Adipocyte (in vitro differentiated cells): ENCODE results near the gene METTL14.
A peak's percentile ranks its signal among the peaks of the same experiment; 100 is the strongest.
"Not testable (repeated sequence)": the region's sequence is repeated elsewhere in the genome, so short reads cannot be mapped to it uniquely, and the experiment has no call there.

ENCODE experiments used
- DNase-seq: peaks from one replicate; pipeline ENCODE4 v3.0.0-alpha.2; 2015; ENCODE audit warnings: low read depth
- H3K27me3 ChIP-seq: replicated peaks from 2 replicates; pipeline ENCODE4 v1.7.0; 2013; ENCODE audit warnings: mild to moderate bottlenecking, low read length, moderate library complexity; ENCODE audit not compliant: control insufficient read depth, insufficient read depth
- H3K36me3 ChIP-seq: 2 replicates; pipeline ENCODE4 v1.7.0; 2013; ENCODE audit warnings: low read length, mild to moderate bottlenecking, moderate library complexity; ENCODE audit not compliant: control insufficient read depth, insufficient read depth, severe bottlenecking
- H3K4me1 ChIP-seq: 2 replicates; pipeline ENCODE4 v1.7.0; 2013; ENCODE audit warnings: mild to moderate bottlenecking, low read length, moderate library complexity; ENCODE audit not compliant: control insufficient read depth, insufficient read depth
- H3K4me3 ChIP-seq: 2 replicates; pipeline ENCODE4 v1.7.0; 2013; ENCODE audit warnings: mild to moderate bottlenecking, low read length, moderate library complexity
- H3K9ac ChIP-seq: 2 replicates; pipeline ENCODE4 v1.7.0; 2013; ENCODE audit warnings: mild to moderate bottlenecking, low read length, moderate library complexity
- H3K9me3 ChIP-seq: 2 replicates; pipeline ENCODE4 v1.7.0; 2013; ENCODE audit warnings: mild to moderate bottlenecking, low read length, moderate library complexity; ENCODE audit not compliant: control insufficient read depth

Gene METTL14

DNA sequence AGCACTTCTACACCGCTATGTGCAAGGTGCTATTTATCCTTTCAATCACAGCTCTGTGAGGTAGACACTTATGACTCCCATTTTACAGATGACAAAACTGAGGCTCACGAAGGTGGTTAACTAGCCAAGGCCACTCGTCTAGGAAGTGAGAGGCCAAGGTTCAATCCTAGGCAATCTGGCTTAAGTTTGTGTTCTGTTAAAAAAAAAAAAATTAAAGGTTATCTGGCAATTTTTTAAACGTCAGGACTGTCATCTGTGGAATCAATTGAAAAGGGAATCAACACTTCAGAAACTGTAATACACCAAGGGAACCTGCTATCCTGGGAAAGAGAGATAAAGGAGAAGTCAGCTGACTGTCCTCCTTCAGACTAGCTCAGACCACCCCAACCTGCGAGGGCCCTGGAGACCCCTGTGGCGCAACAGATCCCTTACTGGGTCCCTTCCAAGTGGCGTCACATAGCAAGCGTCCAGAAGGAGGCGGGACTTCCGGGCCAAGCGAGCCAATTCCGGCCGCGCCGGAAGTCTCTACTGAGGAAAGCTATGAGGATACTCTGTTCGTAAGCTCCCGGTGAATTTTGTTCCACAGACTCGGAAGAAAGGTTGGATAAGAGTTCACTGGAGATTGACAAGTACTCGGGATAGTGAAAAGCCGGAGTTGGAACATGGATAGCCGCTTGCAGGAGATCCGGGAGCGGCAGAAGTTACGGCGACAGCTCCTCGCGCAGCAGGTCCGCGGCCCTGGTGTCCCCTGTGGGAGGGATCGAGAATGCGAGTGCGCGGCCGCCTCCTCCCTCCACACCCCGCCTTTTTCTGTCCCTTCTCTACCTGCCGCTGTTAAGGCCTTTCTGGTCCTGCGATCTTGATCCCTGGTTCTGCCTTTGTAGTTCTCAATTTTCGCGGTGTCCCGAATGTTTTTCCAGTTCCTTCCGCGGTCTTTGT, at the start of gene METTL14:
Gene METTL14, plus strand, starts transcription at position 520 of the 939 bp plus-strand sequence. Its CDS starts 143 bp downstream, at position 663.
- H3K36me3 ChIP-seq: peaks cover 14% of the 10 kb centered on the region
- H3K4me3 ChIP-seq: peak within 1 kb of the TSS; percentile 91
- no peaks in the 10 kb centered on the region for H3K27me3 ChIP-seq
- no peaks in the 10 kb centered on the region for H3K9me3 ChIP-seq
- peak within 1 kb of the TSS; percentile 85 for H3K9ac ChIP-seq
- DNase-seq: peak; percentile 98
- H3K4me1 ChIP-seq: peaks cover 8% of the 10 kb centered on the region

DNA sequence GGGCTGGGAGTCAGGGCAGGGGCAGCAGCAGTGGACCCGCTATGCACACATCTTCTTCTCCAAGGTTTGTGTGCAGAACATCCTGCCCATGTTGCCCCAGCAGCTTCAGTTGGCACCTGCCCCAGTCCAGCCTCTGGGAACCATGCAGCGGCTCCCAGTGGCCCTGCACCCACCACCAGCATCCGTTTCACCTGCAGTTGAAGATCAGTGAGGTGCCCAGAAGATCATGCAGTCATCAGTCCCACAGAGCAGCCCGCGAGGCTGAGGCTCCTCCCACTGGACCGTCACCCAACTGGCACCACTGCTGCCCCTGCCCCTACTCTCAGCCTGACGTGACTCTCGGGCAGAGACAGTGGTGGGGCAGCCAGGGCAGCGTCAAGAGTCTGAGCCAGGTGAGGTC, 49.1 kb upstream of the METTL14 start:
- H3K9me3 ChIP-seq, H3K9ac ChIP-seq, H3K36me3 ChIP-seq, DNase-seq, H3K4me1 ChIP-seq, H3K27me3 ChIP-seq, H3K4me3 ChIP-seq: not testable (repeated sequence)

DNA sequence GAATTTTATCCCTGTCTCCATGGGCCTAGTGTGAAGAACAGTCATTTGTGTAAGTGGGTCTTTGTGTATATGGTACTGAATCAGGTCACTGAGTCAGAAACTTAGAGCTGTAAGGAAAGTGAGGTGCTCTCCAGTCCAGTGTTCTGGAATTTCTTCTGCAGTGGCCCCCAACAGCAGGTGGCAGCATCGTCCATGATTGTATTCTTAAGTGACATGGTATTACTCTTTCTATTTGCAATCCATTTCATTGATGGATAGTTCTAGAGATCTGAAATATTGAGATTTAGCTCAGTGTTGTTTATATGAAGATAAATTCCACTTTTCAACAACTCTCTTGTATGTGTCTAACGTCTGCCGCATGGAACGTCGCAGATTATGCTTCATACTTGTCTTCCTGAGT, 20.5 kb upstream of the METTL14 start:
- peak; percentile 43 for DNase-seq
- not testable (repeated sequence) for H3K4me1 ChIP-seq, H3K27me3 ChIP-seq, H3K4me3 ChIP-seq, H3K9ac ChIP-seq, H3K36me3 ChIP-seq, H3K9me3 ChIP-seq

DNA sequence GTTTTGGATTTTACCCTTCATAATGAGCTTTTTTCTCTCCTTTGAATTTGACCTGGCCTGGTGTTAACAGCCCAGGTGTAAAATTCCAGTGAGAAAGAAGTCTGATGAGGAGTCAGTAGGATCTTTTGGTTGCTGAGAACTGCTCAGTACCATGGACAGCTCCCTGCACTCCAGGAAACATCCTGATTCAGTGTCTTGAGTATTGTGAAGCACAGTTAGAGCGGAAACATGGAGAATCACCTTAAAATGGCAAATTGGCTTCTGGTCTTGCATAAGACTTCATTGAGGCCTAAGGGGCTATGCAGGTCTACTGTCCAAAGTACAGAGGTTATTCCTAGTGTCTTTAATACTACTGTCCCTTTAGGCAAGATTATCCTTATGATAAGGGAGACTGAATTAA, 16.0 kb upstream of the METTL14 start:
- H3K9me3 ChIP-seq, H3K36me3 ChIP-seq, H3K4me3 ChIP-seq, H3K9ac ChIP-seq, H3K4me1 ChIP-seq, H3K27me3 ChIP-seq: not testable (repeated sequence)
- peak; percentile 82 for DNase-seq

DNA sequence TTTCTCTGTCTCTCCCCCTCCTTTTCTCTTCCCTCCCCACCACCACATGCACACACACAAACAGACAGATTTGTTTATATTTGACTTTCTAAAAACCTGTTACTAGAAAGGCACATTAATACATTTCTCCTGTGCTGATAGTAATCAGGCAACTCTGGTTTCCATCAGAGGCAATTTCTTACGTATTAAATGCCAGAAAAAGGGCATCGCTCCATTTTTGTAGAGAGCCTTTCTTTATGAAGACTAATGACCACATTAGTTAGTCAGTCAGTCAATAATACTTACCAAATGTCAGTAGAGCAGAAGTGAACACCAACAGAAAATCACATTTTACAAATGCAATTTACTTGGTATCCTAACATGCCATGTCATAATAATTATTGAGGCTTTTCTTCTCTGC, 14.2 kb upstream of the METTL14 start:
- H3K4me1 ChIP-seq, H3K9ac ChIP-seq, H3K27me3 ChIP-seq, DNase-seq, H3K36me3 ChIP-seq, H3K4me3 ChIP-seq, H3K9me3 ChIP-seq: not testable (repeated sequence)

DNA sequence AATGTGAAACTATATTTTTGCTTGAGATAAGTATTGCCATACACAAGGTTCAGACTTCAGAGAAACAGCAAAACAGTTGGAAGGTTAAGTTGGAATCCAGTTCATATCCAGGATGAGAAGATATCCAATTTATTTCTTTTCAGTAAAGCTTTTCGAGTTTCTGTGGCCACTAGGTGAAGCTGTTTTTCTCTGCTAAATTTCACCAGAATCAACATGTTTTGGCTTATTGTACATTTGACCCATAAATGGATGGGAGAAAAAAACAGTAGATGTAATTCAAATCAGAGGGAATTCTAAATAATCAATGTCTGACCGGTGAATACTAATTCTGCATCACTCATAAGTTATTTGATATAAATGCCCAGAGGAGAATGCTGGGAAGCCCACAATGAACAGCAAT, 9.1 kb upstream of the METTL14 start:
- no peaks in the 10 kb centered on the region for H3K36me3 ChIP-seq
- H3K4me1 ChIP-seq: no peaks in the 10 kb centered on the region
- no peaks in the 10 kb centered on the region for H3K27me3 ChIP-seq
- peak; percentile 5 for DNase-seq
- H3K4me3 ChIP-seq: no peak overlapping the region
- no peaks in the 10 kb centered on the region for H3K9me3 ChIP-seq
- no peak overlapping the region for H3K9ac ChIP-seq

DNA sequence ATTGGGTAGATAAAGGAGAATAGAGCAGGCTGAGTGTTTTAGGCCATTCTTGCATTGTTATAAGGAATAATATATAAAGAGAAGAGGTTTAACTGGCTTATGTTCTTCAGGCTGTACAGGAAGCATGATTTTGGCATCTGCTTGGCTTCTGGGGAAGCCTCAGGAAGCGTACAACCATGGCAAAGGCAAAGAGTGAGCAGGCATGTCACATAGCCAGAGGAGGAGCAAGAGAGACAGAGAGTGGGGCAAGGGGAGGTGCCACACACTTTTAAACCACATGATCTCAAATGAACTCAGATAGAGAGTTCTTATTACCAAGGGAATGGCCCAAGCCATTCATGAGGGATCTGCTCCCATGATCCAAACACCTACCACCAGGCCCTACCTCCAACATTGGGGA, 4.4 kb upstream of the METTL14 start:
- no peak for DNase-seq
- Histone ChIP-seq H3K9ac (no peak overlapping the region), H3K27me3 (no peaks in the 10 kb centered on the region), H3K9me3 (no peaks in the 10 kb centered on the region), H3K4me1 (no peaks in the 10 kb centered on the region), H3K4me3 (no peak overlapping the region), H3K36me3 (no peaks in the 10 kb centered on the region)

DNA sequence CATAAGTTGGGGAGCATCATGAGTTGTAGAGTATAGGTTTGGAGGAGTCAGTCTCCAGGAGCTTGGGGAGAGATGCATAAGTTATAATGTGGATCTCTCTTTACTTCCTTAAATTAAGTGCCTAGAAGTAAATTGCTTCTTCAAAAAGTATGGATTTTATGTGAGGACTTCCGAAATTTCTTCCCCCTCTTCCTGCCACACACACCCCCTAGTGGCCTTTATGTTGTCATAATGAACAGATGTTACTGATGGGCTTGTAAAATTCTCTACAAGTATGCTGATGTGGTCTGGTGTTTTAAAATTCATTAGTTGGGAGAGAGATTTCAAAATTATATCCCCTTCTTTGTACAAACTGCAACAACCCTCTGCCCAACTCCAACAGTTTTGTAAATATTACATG, 2.3 kb upstream of the METTL14 start:
- peak; percentile 70 for DNase-seq
- Histone ChIP-seq H3K9ac (no peak overlapping the region), H3K36me3 (no peaks in the 10 kb centered on the region), H3K9me3 (no peaks in the 10 kb centered on the region), H3K4me3 (no peak overlapping the region), H3K27me3 (no peaks in the 10 kb centered on the region), H3K4me1 (peaks cover 8% of the 10 kb centered on the region)

DNA sequence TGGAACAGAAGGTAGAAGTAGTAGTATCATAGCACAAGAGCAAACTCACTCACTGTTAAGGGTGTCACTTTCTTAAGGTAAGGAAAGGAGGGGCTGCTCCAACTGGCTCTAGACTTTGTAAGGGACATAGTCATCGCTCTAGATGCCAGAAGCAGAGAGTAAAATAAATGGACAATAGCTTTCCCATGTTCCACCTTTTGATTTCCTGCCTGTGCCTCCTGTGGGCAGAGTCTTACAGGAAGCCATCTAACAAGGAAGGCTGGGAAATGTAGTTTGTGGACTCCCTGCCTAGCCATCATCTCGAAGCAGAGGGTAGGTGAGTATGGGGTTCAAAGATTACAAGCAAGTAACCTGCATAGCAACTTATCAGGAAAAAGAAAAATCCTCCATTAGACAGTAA, 1.7 kb upstream of the METTL14 start:
- Histone ChIP-seq H3K4me3 (no peak overlapping the region), H3K9me3 (no peaks in the 10 kb centered on the region), H3K9ac (no peak overlapping the region), H3K27me3 (no peaks in the 10 kb centered on the region), H3K36me3 (no peaks in the 10 kb centered on the region), H3K4me1 (peaks cover 8% of the 10 kb centered on the region)
- no peak for DNase-seq

DNA sequence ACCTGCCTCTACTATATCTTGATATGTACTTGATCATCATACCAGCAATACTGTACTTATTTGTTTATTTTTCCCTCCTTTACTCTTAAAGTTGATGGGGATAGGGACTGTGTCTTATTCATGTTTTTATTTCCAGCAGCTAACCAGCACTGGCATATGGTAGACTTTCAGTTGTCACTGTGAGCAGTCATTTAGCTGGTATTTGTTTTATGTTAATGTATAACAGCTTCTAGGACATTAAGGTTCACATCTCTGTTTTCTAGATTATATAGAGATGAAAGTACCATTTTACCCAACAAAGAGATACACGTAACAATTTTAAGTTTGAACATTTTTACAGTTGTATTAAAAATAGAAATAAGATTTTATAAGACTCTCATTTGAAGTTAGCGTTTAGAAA, 17.9 kb downstream of the METTL14 start:
- Histone ChIP-seq H3K27me3 (no peaks in the 10 kb centered on the region), H3K9me3 (no peaks in the 10 kb centered on the region), H3K4me3 (no peak overlapping the region), H3K36me3 (peaks cover 82% of the 10 kb centered on the region), H3K4me1 (no peaks in the 10 kb centered on the region), H3K9ac (no peak overlapping the region)
- no peak for DNase-seq

DNA sequence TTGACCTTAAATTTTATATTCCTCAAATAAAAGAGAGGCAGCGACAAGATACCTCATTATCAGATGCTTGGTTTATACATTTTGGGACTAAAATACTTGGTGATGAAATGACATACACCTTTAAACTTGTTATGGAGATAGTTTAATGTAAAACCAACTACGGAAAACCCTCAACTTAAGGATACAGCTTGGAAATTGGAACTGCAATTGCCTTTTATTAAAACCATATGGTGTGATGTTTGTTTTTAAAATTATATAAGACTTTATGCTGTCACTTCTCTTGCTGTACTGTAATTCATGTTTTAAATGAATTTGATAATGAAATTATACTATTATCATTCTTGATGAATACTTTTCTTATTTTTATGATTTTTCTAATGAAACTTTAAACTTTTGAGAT, 25.9 kb downstream of the METTL14 start:
- no peak overlapping the region for H3K4me3 ChIP-seq
- DNase-seq: peak; percentile 61
- H3K9me3 ChIP-seq: no peaks in the 10 kb centered on the region
- no peak overlapping the region for H3K9ac ChIP-seq
- H3K36me3 ChIP-seq: peaks cover 39% of the 10 kb centered on the region
- H3K27me3 ChIP-seq: no peaks in the 10 kb centered on the region
- H3K4me1 ChIP-seq: no peaks in the 10 kb centered on the region

DNA sequence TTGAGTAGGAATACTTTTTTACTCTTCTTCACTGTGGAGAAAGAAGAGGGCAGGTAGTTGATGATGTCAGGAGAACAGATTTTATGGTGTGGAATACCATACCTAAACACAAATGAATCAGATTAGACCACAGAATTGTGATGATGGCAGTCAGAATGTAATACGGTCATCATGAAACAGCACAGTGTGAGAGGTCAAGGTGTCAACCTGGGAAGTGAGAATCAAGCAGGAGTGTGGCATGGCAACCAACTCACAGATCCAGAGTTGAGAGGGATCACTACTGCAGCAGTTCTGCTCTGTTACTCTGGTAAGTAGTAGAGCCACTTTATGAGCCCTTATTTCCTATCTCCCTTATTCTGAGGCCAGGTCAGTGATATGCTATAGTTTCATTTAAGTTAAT, 27.7 kb downstream of the METTL14 start:
- no peak for DNase-seq
- Histone ChIP-seq H3K27me3 (no peaks in the 10 kb centered on the region), H3K4me3 (no peak overlapping the region), H3K4me1 (no peaks in the 10 kb centered on the region), H3K36me3 (peaks cover 29% of the 10 kb centered on the region), H3K9ac (no peak overlapping the region), H3K9me3 (no peaks in the 10 kb centered on the region)
